ENCODE results near the gene MACO1. TPM values are rescaled to one million over a fixed set of nuclear protein-coding genes. Genes with fewer than 3 reads are reported as not detected.

The MACO1 gene
- total RNA-seq, 2 donors from 2014 or later = 14.0 to 14.5 TPM

DNA sequence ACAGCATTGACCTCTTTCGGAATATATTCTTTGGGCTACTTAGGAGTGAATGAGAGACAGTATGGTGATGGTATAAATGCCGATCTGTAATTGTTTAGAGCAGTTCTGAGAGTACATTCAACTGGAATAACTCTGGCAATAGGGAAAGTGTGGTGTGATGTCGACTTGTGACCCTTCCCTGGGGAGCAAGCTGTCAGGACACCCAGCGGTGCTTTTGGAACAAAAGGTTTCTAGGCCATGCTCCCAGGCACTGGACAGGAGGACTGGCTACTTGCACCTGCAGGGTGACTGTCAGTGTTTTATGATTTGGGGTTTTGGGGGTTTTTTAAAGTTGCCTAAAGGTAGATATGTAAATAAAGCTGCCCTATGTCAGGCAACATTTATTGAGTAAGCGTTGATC, 50.9 kb downstream of the MACO1 start:
- H3K9me3 ChIP-seq = no peaks in the 10 kb centered on the region
- H3K4me1 ChIP-seq = no peaks in the 10 kb centered on the region
- H3K36me3 ChIP-seq = peaks cover 9% of the 10 kb centered on the region
- no peaks in the 10 kb centered on the region for H3K27me3 ChIP-seq
- TF ChIP-seq, protein P1, sequence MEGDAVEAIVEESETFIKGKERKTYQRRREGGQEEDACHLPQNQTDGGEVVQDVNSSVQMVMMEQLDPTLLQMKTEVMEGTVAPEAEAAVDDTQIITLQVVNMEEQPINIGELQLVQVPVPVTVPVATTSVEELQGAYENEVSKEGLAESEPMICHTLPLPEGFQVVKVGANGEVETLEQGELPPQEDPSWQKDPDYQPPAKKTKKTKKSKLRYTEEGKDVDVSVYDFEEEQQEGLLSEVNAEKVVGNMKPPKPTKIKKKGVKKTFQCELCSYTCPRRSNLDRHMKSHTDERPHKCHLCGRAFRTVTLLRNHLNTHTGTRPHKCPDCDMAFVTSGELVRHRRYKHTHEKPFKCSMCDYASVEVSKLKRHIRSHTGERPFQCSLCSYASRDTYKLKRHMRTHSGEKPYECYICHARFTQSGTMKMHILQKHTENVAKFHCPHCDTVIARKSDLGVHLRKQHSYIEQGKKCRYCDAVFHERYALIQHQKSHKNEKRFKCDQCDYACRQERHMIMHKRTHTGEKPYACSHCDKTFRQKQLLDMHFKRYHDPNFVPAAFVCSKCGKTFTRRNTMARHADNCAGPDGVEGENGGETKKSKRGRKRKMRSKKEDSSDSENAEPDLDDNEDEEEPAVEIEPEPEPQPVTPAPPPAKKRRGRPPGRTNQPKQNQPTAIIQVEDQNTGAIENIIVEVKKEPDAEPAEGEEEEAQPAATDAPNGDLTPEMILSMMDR (IDR thresholded peaks at IDR 0.05) = no peak
- DNase-seq (ENCODE audit: low spot score) = no peak
- peak overlapping the region; percentile 17 to 41 for H3K27ac ChIP-seq
- H3K4me3 ChIP-seq = no peak overlapping the region

DNA sequence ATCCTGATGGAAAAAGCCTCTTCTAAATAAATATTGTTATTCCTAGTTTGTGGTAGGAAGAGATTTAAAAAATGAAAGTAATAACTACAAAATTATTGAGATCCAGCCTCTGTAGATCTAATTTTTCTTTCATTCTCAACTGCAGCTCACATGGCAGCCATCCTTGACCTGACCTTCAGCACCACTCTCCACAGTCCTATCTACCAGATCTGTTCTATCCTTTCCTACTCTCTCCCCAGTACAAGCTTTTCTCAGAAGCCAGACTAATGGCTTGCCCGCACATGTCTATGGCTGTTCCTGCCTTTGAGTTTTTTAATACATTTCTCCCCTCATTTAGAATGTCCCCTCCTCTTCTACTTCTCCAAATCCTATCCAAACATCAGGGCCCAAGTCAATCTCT, 51.5 kb downstream of the MACO1 start:
- H3K36me3 ChIP-seq = peaks cover 9% of the 10 kb centered on the region
- H3K4me1 ChIP-seq = no peaks in the 10 kb centered on the region
- DNase-seq (ENCODE audit: low spot score) = no peak
- H3K9me3 ChIP-seq = no peaks in the 10 kb centered on the region
- H3K4me3 ChIP-seq = no peak overlapping the region
- H3K27ac ChIP-seq = peak overlapping the region; percentile 17 to 41
- TF ChIP-seq, protein P1 (IDR thresholded peaks at IDR 0.05) = no peak
- no peaks in the 10 kb centered on the region for H3K27me3 ChIP-seq

DNA sequence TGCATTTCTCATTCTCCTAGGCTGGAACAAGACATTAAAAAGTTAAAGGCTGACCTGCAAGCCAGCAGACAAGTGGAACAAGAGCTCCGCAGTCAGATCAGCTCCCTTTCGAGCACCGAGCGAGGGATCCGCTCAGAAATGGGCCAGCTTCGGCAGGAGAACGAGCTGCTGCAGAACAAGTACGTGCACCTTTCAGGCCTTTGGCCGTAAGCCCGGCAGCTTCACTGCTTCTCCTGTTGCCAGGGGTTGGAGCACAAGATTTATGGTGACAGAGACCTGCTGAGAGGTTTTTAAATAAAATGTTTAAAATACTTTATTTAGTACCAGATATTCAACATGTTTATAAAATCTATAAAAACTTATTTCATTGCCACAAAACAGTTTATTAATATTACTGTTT, 53.4 kb downstream of the MACO1 start:
- no peaks in the 10 kb centered on the region for H3K9me3 ChIP-seq
- peaks cover 14% of the 10 kb centered on the region for H3K36me3 ChIP-seq
- peak overlapping the region; percentile 24 to 32 for H3K27ac ChIP-seq
- H3K27me3 ChIP-seq = no peaks in the 10 kb centered on the region
- TF ChIP-seq, protein P1 (IDR thresholded peaks at IDR 0.05) = no peak
- no peak for DNase-seq (ENCODE audit: low spot score)
- no peak overlapping the region for H3K4me3 ChIP-seq
- no peaks in the 10 kb centered on the region for H3K4me1 ChIP-seq

DNA sequence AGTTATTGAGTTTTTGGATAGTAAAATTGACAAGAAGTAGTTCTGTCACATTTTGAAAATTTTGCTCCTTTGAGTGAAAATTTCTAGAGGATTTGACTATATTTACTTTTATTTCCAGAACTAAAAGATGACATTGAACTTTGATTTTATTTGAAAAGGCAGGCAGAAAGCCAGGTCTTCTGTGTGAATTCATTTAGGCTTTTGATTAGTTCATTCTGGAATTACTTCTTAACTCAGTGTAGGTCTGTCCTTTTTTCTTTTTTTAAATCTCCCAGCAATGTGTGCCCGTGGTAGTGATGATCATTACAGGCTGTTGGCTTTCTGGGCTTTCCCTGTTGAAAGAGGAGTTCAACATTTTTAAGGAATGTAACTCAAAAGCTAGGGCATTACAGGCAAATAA, 53.8 kb downstream of the MACO1 start:
- H3K27ac ChIP-seq = peak overlapping the region in 1 of 2 donors; percentile 24
- TF ChIP-seq, protein P1 (IDR thresholded peaks at IDR 0.05) = no peak
- no peak for DNase-seq (ENCODE audit: low spot score)
- no peaks in the 10 kb centered on the region for H3K4me1 ChIP-seq
- peaks cover 19% of the 10 kb centered on the region for H3K36me3 ChIP-seq
- H3K27me3 ChIP-seq = no peaks in the 10 kb centered on the region
- H3K9me3 ChIP-seq = no peaks in the 10 kb centered on the region
- no peak overlapping the region for H3K4me3 ChIP-seq

DNA sequence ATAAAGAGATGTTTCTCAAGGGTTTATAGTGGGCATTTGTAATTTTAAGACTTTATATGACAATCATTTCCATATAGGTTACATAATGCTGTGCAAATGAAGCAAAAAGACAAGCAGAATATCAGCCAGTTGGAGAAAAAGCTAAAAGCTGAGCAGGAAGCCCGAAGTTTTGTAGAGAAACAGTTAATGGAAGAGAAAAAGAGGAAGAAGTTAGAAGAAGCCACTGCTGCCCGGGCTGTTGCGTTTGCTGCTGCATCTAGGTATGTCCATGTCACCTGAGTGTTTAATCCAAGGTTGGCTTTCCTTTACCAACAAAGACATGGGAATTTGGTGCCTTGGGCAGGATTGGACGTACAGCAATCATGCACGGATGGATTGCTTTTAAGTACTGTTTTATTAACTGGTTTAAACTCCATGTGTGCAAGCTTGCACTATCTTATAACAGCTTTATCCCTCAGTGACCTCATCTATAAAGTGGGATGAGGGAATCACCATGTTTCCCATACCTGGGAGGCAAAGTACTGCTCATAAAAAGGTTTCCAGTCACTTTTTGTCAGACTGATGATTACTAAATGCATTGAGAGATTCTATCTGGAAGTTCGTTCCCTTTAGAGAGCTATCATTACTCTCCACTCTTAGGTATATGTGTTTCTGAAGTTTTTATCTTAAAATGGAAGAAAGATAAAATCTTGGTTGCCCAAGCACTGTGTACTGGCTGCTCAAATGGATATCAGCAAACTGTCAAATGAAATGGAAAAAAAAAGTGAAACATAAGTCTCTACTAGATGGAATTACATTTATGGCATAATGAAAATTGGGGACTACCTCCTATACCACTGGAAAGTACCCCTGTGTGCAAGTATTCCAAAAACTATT, 55.1 kb downstream of the MACO1 start:
- Histone ChIP-seq H3K4me3 (no peak overlapping the region), H3K27me3 (no peaks in the 10 kb centered on the region), H3K27ac (no peak overlapping the region), H3K9me3 (no peaks in the 10 kb centered on the region), H3K4me1 (no peaks in the 10 kb centered on the region), H3K36me3 (peaks cover 27% of the 10 kb centered on the region)
- no peak for DNase-seq (ENCODE audit: low spot score)
- TF ChIP-seq, protein P1 (IDR thresholded peaks at IDR 0.05) = no peak

Measured in right atrium auricular region (tissue), 2 donors.